T-helper 17 cell (primary cell): Measurements from ENCODE around the gene TUT4. TPM values are rescaled to one million over a fixed set of nuclear protein-coding genes. Genes with fewer than 3 reads are reported as not detected.

Source experiments
- ATAC-seq: fragments of 150-1000 bp; cut with Tn5 transposase; 2 replicates; pipeline ENCODE4 v1.10.0; 2021; ENCODE audit warnings: mild to moderate bottlenecking, moderate library complexity
- DNase-seq, 3 donors: peaks; one replicate each; pipeline versions ENCODE4 v3.0.0 to v3.0.0-alpha.2; 2020 to 2021
- H3K9me3 ChIP-seq: one replicate; pipeline ENCODE4 v1.7.0; 2013; ENCODE audit warnings: low read length, mild to moderate bottlenecking; ENCODE audit not compliant: control insufficient read depth, poor library complexity, severe bottlenecking
- H3K27ac Mint-ChIP-seq: one replicate; pipeline ENCODE4 v1.8.0; 2022; ENCODE audit warnings: mild to moderate bottlenecking, moderate library complexity, mixed read lengths
- H3K27me3 Mint-ChIP-seq: one replicate; pipeline ENCODE4 v1.8.0; 2022; ENCODE audit warnings: mixed read lengths
- H3K36me3 Mint-ChIP-seq: one replicate; pipeline ENCODE4 v1.8.0; 2022; ENCODE audit warnings: low read depth, mixed read lengths
- H3K4me1 Mint-ChIP-seq: one replicate; pipeline ENCODE4 v1.8.0; 2022; ENCODE audit warnings: mild to moderate bottlenecking, mixed read lengths
- H3K4me3 Mint-ChIP-seq: one replicate; pipeline ENCODE4 v1.8.0; 2022; ENCODE audit warnings: mild to moderate bottlenecking, moderate library complexity, mixed read lengths
- total RNA-seq, 4 donors: library from RNA in 2 of 4; stranded (reverse) in 2 of 4; gene quantifications; one replicate each; pipeline ENCODE4 v1.2.3 and lab custom pipeline; 2022 to 2026

TUT4 gene
- total RNA-seq, 2 donors from 2014 or later = 125 to 136 TPM

DNA sequence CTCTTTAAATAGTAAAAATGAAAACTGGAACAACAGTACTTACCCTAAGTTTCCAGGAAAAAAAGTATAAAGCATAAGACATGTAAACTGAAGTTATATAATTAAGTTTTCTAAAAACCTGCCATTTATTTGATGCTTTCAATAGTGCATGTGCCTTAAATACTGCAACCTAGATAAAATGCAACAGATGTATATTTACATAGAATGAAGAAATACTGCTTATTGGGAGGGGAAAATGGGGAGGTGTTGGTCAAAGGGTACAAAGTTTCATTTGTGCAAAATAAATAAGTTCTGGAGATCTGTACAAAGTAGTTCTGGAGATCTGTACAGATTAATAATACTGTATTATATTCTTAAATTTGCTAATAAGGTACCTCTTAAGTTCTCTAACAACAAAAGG is 79.9 kb downstream of the TUT4 start:
- Mint-ChIP-seq H3K36me3 (peaks cover 3% of the 10 kb centered on the region), H3K27ac (no peak overlapping the region), H3K27me3 (no peaks in the 10 kb centered on the region), H3K4me1 (peaks cover 9% of the 10 kb centered on the region), H3K4me3 (no peak overlapping the region)
- H3K9me3 ChIP-seq = no peaks in the 10 kb centered on the region
- DNase-seq (no peak), ATAC-seq (no peak)

DNA sequence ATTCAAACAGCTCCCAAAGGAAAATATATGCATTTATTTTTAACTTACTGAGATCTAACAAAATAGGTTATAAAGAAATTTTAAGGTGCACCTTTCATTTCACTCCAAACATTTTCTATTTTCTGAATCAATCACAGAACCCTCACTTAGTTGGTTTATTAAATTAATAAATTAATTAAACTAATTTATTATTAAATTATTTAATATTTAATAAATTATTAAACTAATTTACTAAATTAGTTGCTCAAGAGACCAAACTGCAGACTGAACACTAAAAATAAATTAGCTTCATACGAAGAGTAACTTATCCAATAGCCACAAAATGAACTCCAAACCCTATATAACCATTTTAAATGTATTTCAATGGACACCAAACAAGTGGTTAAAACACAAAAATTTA is 80.5 kb downstream of the TUT4 start:
- Mint-ChIP-seq H3K4me3 (no peak overlapping the region), H3K27me3 (no peaks in the 10 kb centered on the region), H3K36me3 (peaks cover 4% of the 10 kb centered on the region), H3K27ac (no peak overlapping the region), H3K4me1 (peaks cover 9% of the 10 kb centered on the region)
- ATAC-seq (no peak), DNase-seq (no peak)
- H3K9me3 ChIP-seq = no peaks in the 10 kb centered on the region

DNA sequence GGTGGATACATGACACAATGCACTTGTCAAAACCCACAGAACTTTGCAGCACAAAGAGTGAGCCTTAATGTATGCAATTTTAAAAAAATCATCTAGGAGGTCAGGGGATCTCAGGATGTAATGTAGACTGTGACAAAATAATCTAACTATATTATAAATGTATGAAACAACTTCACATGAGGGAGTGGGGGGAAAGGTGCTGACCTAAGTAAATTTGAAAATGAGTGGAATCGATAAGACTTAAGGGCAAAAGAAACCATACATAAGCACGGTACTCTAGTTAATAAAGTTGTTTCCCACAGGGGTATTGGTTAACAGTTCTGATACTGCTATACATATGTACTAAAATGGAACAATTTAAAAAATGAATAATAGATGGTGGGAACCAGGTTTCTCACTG is 83.8 kb downstream of the TUT4 start:
- Mint-ChIP-seq H3K36me3 (peaks cover 9% of the 10 kb centered on the region), H3K4me3 (no peak overlapping the region), H3K4me1 (peaks cover 9% of the 10 kb centered on the region), H3K27ac (no peak overlapping the region), H3K27me3 (no peaks in the 10 kb centered on the region)
- no peaks in the 10 kb centered on the region for H3K9me3 ChIP-seq
- no peak for DNase-seq
- ATAC-seq = no peak

DNA sequence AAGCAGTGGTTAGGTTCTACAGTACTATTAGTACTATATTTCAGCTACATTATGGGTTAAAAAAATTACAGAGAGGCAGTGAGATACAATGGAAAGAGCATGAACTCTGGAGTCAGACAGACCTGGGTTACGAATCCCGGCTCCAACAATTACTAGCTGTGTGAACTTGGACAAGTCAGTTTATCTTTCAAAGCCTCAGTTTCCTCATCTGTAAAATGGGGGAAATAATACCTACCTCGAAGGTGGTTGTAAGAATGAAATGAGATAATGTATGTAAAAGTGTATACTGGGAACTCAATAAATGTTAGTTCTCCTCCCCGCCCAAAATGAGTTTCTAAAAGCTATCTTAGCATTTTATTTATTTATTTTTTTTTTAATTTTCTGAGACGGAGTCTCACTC is 89.0 kb downstream of the TUT4 start:
- H3K9me3 ChIP-seq = no peaks in the 10 kb centered on the region
- H3K4me3 Mint-ChIP-seq = no peak overlapping the region
- ATAC-seq (no peak), DNase-seq (no peak)
- peaks cover 6% of the 10 kb centered on the region for H3K4me1 Mint-ChIP-seq
- H3K27me3 Mint-ChIP-seq = no peaks in the 10 kb centered on the region
- peaks cover 9% of the 10 kb centered on the region for H3K36me3 Mint-ChIP-seq
- no peak overlapping the region for H3K27ac Mint-ChIP-seq

DNA sequence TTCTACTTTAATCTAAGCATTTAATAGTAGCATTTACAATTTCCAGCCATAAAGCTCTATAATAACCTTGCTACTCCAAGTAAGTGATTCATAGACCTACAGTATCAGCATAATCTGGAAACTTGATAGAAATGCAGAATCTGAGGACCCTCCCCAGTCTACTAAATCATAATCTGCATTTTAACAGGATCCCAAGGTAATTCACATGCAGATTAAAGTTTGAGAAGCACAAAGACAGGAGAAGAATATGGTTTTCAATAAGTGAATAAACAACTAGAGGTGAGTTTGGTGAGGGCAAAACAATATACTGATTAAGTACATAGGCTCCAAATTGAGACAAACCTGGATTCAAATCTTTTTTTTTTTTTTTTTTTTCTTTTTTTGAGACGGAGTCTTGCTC is 91.1 kb downstream of the TUT4 start:
- peaks cover 6% of the 10 kb centered on the region for H3K36me3 Mint-ChIP-seq
- H3K4me1 Mint-ChIP-seq = peaks cover 5% of the 10 kb centered on the region
- no peaks in the 10 kb centered on the region for H3K9me3 ChIP-seq
- no peak overlapping the region for H3K27ac Mint-ChIP-seq
- H3K4me3 Mint-ChIP-seq = no peak overlapping the region
- DNase-seq (no peak), ATAC-seq (no peak)
- H3K27me3 Mint-ChIP-seq = no peaks in the 10 kb centered on the region

DNA sequence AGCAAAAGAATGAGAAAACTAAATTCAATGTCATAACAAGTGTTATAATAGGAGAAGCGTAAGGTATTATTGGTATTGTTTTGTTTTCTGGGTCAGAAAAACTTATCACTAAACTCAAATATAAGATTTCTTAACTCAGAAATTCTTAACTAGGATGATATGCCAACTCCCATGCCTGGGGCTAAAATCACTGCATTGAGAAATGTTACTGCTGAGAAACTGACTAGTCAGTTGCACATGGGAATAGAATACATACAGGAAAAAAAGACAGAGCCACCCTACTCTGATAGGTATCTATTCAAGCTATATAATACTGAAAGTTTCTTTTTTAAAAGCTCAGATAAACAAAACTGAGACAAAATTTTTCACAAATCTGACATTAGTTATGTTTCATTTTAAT is 92.2 kb downstream of the TUT4 start:
- Mint-ChIP-seq H3K27ac (peak overlapping the region; percentile 32), H3K27me3 (no peaks in the 10 kb centered on the region)

DNA sequence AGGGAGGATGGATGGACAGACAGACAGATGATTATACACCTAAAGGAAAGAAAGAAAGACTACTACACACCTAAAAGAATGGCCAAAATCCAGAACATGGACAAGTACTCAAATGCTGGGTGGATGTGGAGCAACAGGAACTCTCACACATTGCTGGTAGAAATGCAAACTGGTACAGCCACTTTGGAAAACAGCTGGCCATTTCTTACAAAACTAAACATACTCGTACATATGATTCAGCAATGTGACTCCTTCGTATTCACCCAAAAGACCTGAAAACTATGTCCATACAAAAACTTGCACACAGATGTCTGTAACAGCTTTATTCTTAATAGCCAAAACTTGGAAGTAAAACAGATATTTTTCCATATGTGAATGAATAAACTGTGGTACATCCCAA is 97.2 kb downstream of the TUT4 start:
- Mint-ChIP-seq H3K4me3 (no peak overlapping the region), H3K36me3 (peaks cover 2% of the 10 kb centered on the region), H3K4me1 (peaks cover 3% of the 10 kb centered on the region), H3K27me3 (no peaks in the 10 kb centered on the region), H3K27ac (no peak overlapping the region)
- H3K9me3 ChIP-seq = no peaks in the 10 kb centered on the region
- DNase-seq = no peak
- no peak for ATAC-seq

More for the DNA sequence above, 92.2 kb downstream of the TUT4 start:
- no peak for DNase-seq
- no peaks in the 10 kb centered on the region for H3K9me3 ChIP-seq
- Mint-ChIP-seq H3K4me1 (peaks cover 5% of the 10 kb centered on the region), H3K36me3 (peaks cover 7% of the 10 kb centered on the region), H3K4me3 (no peak overlapping the region)
- no peak for ATAC-seq

DNA sequence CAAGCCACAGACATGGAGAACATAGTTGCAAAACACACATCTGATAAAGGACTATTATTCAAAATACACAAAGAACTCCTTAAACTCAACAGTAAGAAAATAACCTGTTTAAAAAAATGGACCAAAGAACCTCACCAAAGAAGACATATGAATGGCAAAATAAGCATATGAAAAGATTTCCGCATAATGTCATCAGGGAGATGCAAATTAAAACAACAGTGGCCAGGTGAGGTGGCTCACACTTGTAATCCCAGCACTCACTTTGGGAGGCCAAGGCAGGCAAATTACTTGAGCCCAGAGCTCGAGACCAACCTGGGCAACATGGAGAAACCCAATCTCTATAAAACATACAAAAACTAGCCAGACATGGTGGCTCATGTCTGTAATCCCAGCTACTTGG is 98.1 kb downstream of the TUT4 start:
- H3K27me3 Mint-ChIP-seq = no peaks in the 10 kb centered on the region
- no peak for DNase-seq
- peaks cover 2% of the 10 kb centered on the region for H3K4me1 Mint-ChIP-seq
- H3K27ac Mint-ChIP-seq = no peak overlapping the region
- no peak overlapping the region for H3K4me3 Mint-ChIP-seq
- peaks cover 2% of the 10 kb centered on the region for H3K36me3 Mint-ChIP-seq
- H3K9me3 ChIP-seq = no peaks in the 10 kb centered on the region
- ATAC-seq = no peak

DNA sequence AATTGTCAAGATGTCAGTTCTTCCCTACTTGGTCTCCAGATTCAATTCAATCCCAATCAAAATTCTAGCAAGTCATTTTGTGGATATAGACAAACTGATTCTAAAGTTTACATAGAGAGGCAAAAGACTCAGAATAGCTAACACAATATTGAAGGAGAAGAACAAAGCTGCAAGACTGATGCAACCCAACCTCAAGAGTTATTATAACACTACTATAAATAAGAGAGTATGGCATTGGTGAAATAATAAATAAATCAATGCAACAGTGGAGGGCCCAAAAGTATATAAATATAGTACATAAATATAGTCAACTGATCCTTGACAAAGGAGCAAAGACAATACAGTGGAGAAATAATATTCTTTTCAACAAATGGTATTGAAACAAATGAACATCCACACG is 98.8 kb downstream of the TUT4 start:
- Mint-ChIP-seq H3K36me3 (peaks cover 3% of the 10 kb centered on the region), H3K27ac (no peak overlapping the region), H3K4me3 (no peak overlapping the region), H3K4me1 (peaks cover 2% of the 10 kb centered on the region), H3K27me3 (no peaks in the 10 kb centered on the region)
- no peaks in the 10 kb centered on the region for H3K9me3 ChIP-seq
- ATAC-seq = no peak
- DNase-seq = no peak

DNA sequence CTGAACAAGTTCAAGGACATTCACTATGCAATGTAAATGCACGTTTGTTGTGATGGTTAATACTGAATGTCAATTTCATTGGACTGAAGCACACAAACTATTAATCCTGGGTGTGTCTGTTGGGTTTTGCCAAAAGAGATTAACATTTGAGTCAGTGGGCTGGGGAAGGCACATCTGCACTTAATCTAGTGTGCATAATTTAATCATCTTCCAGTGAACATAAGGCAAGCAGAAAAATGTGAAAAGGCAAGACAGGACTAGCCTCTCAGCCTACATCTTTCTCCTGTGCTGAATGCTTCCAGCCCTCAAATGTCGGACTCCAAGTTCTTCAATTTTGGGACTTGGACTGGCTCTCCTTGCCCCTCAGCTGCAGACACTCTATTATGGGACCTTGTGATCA is 108.4 kb downstream of the TUT4 start:
- H3K27ac Mint-ChIP-seq = no peak overlapping the region
- ATAC-seq (no peak), DNase-seq (no peak)
- H3K36me3 Mint-ChIP-seq = peaks cover 7% of the 10 kb centered on the region
- H3K27me3 Mint-ChIP-seq = no peaks in the 10 kb centered on the region
- H3K4me1 Mint-ChIP-seq = peaks cover 5% of the 10 kb centered on the region
- H3K9me3 ChIP-seq = no peaks in the 10 kb centered on the region
- no peak overlapping the region for H3K4me3 Mint-ChIP-seq

DNA sequence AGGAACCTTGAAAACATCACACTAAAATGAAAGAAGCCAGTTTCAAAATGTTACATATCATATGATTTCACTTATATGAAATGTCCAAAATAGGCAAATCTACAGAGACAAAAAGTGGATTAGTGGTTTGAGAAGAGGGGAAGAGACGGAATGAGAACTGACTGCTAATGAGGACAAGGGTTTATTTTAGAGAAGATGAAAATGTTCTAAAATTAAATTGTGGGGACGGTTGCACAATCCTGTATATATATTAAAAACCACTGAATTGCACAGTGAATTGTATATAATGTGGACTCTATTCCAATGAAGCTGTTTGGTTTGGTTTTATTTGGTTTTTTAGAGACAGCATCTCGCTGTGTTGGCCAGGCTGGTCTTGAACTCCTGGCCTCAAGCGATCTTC is 112.9 kb downstream of the TUT4 start:
- no peaks in the 10 kb centered on the region for H3K9me3 ChIP-seq
- Mint-ChIP-seq H3K36me3 (peaks cover 5% of the 10 kb centered on the region), H3K27me3 (no peaks in the 10 kb centered on the region), H3K27ac (no peak overlapping the region), H3K4me3 (no peak overlapping the region), H3K4me1 (peaks cover 3% of the 10 kb centered on the region)
- ATAC-seq (no peak), DNase-seq (no peak)

DNA sequence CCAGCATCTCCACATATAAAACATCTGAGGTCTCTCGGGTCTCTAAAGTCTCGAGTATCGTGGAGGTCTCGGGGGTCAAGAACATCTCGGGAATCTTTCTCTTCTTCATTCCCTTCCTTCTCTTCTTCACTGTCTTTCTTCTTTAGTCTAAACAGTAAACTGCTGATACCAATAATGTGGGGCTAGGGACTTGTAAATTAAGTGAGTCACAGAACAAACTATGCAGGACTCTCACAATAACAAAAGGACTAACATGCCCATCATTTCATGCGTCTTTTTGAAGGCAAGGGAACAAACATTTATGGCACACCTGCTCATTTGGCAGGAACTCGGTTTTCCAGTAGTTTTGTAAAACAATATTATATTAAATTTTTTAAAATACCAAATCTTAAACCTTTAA is 116.1 kb downstream of the TUT4 start:
- ATAC-seq (no peak), DNase-seq (no peak)
- H3K9me3 ChIP-seq = no peaks in the 10 kb centered on the region
- Mint-ChIP-seq H3K4me1 (peaks cover 3% of the 10 kb centered on the region), H3K4me3 (no peak overlapping the region), H3K27ac (no peak overlapping the region), H3K36me3 (peaks cover 5% of the 10 kb centered on the region), H3K27me3 (no peaks in the 10 kb centered on the region)

DNA sequence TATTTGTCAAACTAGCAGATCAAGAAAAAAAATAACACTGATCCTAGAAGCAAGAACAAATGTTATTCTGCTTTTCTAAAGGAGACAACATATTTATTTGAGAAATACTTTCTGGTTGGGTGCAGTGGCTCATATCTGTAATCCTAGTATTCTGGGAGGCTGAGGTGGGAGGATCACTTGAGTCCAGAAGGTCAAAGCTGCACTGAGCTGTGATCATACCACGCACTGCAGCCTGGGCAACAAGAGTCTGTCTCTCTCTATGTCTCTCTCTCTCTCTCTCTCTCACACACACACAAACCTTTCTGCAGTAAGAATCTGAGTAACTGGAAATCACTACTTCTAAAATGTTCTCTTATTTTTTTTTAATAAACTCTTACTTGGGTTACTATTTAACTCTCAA is 117.2 kb downstream of the TUT4 start:
- Mint-ChIP-seq H3K36me3 (peaks cover 10% of the 10 kb centered on the region), H3K4me1 (peaks cover 3% of the 10 kb centered on the region), H3K4me3 (no peak overlapping the region), H3K27me3 (no peaks in the 10 kb centered on the region), H3K27ac (no peak overlapping the region)
- DNase-seq (no peak), ATAC-seq (no peak)
- H3K9me3 ChIP-seq = no peaks in the 10 kb centered on the region

DNA sequence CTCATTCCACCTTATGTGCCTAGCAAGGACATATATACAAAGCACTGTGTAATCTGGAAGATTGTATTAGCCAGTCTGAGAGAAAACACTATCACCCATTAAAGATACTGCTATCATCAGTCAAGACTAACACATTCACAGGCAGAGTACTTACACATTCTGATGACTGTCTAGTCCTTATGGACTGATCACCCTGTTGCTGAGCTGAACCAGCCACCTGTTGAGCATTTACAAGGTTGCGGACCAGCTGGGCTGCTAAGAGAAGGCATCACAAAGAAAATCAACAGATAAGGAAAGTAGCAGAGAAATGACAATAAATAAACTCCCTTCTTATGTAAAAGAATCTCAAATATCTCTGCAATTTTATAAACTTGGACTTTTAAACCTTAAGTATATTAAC is 117.7 kb downstream of the TUT4 start:
- no peak overlapping the region for H3K4me3 Mint-ChIP-seq
- no peak overlapping the region for H3K27ac Mint-ChIP-seq
- peaks cover 10% of the 10 kb centered on the region for H3K36me3 Mint-ChIP-seq

DNA sequence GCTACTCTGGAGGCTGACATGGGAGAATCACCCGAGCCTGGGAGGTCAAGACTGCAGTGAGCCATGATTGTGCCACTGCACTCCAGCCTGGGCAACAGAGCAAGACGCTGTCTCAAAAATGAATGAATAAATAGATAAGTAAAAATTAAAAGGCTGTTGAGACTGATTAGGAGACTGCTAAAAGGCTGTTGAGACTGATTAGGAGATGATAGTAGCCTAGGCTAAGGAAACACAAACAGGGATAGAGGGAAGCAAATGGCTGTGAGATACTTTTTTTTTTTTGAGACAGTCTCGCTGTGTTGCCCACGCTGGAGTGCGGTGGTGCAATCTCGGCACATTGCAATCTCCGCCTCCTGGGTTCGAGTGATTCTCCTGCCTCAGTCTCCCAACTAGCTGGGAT is 120.1 kb downstream of the TUT4 start:
- Mint-ChIP-seq H3K4me1 (no peaks in the 10 kb centered on the region), H3K36me3 (peaks cover 8% of the 10 kb centered on the region), H3K27ac (peak overlapping the region; percentile 49), H3K4me3 (no peak overlapping the region), H3K27me3 (no peaks in the 10 kb centered on the region)
- H3K9me3 ChIP-seq = no peaks in the 10 kb centered on the region
- DNase-seq = no peak
- no peak for ATAC-seq

More for the DNA sequence above, 117.7 kb downstream of the TUT4 start:
- no peaks in the 10 kb centered on the region for H3K27me3 Mint-ChIP-seq
- H3K4me1 Mint-ChIP-seq = peaks cover 3% of the 10 kb centered on the region
- ATAC-seq (no peak), DNase-seq (no peak)
- H3K9me3 ChIP-seq = no peaks in the 10 kb centered on the region
